Brain microvascular endothelial cell (primary cell): ENCODE measurements around the gene XXYLT1.

Experiments
- DNase-seq: peaks from one replicate; pipeline ENCODE4 v3.0.0-alpha.2; 2020
- H3K27ac ChIP-seq: fragments of 250-450 bp; sonication (Bioruptor Pico); 2 replicates; pipeline ENCODE4 v1.5.1; 2020; ENCODE audit warnings: mild to moderate bottlenecking, moderate library complexity
- H3K27me3 ChIP-seq: fragments of 250-450 bp; sonication (Bioruptor Pico); replicated peaks from 2 replicates; pipeline ENCODE4 v1.5.1; 2020; ENCODE audit warnings: mild to moderate bottlenecking
- H3K36me3 ChIP-seq: fragments of 250-450 bp; sonication (Bioruptor Pico); replicated peaks from 2 replicates; pipeline ENCODE4 v1.5.1; 2020; ENCODE audit warnings: mild to moderate bottlenecking
- H3K4me3 ChIP-seq: 2 replicates; pipeline ENCODE4 v1.5.1; 2011; ENCODE audit warnings: low read depth, mild to moderate bottlenecking, control low read depth, low read length, moderate library complexity
- CTCF ChIP-seq: IDR thresholded peaks from 2 replicates; pipeline ENCODE4 v1.5.1; 2011; ENCODE audit warnings: low read depth, mild to moderate bottlenecking, moderate library complexity, low read length, control low read depth, inconsistent platforms; ENCODE audit errors: missing control alignments
- in situ Hi-C: cut with HindIII; loops from 2 replicates; pipeline ENCODE4 v1.10.0; 2017; ENCODE audit warnings: low sequenced_read_pairs, low pct_ligation_motif_present

XXYLT1 gene

GRCh38 chr3:195019335-195019734 lies 251.6 kb downstream of the XXYLT1 start:
- no peak for DNase-seq
- no peak for TF ChIP-seq CTCF
- no peaks in the 10 kb centered on the region for H3K27me3 ChIP-seq
- no peak overlapping the region for H3K4me3 ChIP-seq
- no peaks in the 10 kb centered on the region for H3K36me3 ChIP-seq
- in situ Hi-C loops, result no loop called here
- H3K27ac ChIP-seq, result no peak overlapping the region
